GM23248 (cell line): ENCODE data around the gene ADARB1.

Experiments
- EZH2 ChIP-seq: fragments of 200-600 bp; sonication (generic); IDR thresholded peaks from 2 replicates; pipeline ENCODE4 v1.6.1; 2018; ENCODE audit warnings: antibody characterized with exemption, mild to moderate bottlenecking; ENCODE audit not compliant: insufficient read depth, poor library complexity, severe bottlenecking
- EZH2phosphoT487 ChIP-seq: fragments of 200-600 bp; sonication (generic); IDR thresholded peaks from 2 replicates; pipeline ENCODE4 v1.6.1; 2018; ENCODE audit warnings: antibody characterized with exemption, moderate library complexity, mild to moderate bottlenecking, low read depth; ENCODE audit not compliant: insufficient read depth

DNA sequence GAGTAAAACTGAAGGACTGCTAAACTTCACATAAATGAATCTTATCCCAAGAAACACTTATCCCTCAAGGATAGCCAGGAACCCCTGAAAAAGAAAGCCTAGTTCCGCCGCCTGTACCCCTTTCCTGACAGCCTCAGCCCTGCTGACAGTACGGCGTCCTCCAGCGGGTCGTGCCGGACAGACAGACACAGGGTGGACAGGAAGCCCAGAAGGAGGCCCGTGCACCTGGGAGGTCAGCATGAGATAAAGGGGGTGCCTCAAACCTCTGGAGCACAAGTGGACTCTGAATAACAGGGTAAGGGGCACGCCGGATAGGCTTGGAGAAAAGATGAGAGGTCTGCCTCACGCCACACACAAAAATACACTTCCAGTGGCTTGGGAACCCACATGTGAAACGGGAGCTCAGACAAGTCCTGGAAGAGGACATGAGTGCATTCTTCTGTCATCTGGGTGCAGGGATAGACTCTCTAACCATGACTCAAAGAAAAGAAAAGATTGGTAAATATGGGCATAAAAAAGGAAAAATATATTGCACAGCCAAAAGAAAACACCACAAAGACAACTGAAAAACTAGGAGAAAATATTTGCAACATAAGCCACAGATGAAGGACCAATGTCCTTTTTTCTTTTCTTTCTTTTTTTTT, 17.3 kb upstream of the ADARB1 start:
- no peak for TF ChIP-seq EZH2
- no peak for TF ChIP-seq EZH2phosphoT487
